AG04450 (cell line): ENCODE results near the gene NEGR1. TPM values are rescaled to one million over a fixed set of nuclear protein-coding genes. Genes with fewer than 3 reads are reported as not detected.

ENCODE experiments used
- CTCF ChIA-PET: fragments of 300-600, 350-600 bp; formaldehyde crosslinking; extraction: SDS; loops from one replicate; lab custom pipeline; 2022; ENCODE audit warnings: antibody characterized with exemption, inconsistent platforms; lab: Charles Lee
- POLR2A ChIA-PET: fragments of 350-600 bp; formaldehyde crosslinking; extraction: SDS; loops from one replicate; lab custom pipeline; 2021; ENCODE audit warnings: antibody characterized with exemption, inconsistent platforms; lab: Yijun Ruan, JAX
- DNase-seq: peaks from one replicate; pipeline ENCODE4 v3.0.0-alpha.2; 2011; ENCODE audit warnings: low read depth, low spot score
- H3K27ac ChIP-seq: one replicate; pipeline ENCODE4 v1.5.1; 2012; ENCODE audit warnings: low read depth, low read length, control low read depth
- H3K27me3 ChIP-seq: one replicate; pipeline ENCODE4 v1.6.0; 2012; ENCODE audit warnings: low read length; ENCODE audit not compliant: control insufficient read depth, insufficient read depth
- H3K4me3 ChIP-seq: 2 replicates; pipeline ENCODE4 v1.5.1; 2011; ENCODE audit warnings: mild to moderate bottlenecking, low read depth, low read length, control low read depth
- H3K9me3 ChIP-seq: 2 replicates; pipeline ENCODE4 v1.5.1; 2012; ENCODE audit warnings: low read length; ENCODE audit not compliant: control insufficient read depth, insufficient read depth
- CTCF ChIP-seq: IDR thresholded peaks from 2 replicates; pipeline ENCODE4 v1.5.1; 2011; ENCODE audit warnings: low read depth, low read length, control low read depth, inconsistent platforms
- polyA plus RNA-seq: library from polyadenylated mRNA; depleted of rRNA; stranded (reverse); fragments of >200 nt; gene quantifications from 2 replicates; pipeline ENCODE4 v1.2.3, GENCODE V29; 2011

The NEGR1 gene
- polyA plus RNA-seq, 1 experiment = 11.3 TPM

GRCh38 chr1:72018562-72018961 is 263.8 kb downstream of the NEGR1 start:
- H3K4me3 ChIP-seq = no peak overlapping the region
- no peak overlapping the region for H3K27ac ChIP-seq
- H3K9me3 ChIP-seq = no peaks in the 10 kb centered on the region
- no peaks in the 10 kb centered on the region for H3K27me3 ChIP-seq
- CTCF ChIA-PET = interaction anchor here (1.1 kb wide), 1 partner anchor 19 kb away, joined by 5 read pairs; no protein-coding TSS in a partner anchor
- DNase-seq = no peak
- POLR2A ChIA-PET = no interaction called here
- no peak for TF ChIP-seq CTCF

DNA sequence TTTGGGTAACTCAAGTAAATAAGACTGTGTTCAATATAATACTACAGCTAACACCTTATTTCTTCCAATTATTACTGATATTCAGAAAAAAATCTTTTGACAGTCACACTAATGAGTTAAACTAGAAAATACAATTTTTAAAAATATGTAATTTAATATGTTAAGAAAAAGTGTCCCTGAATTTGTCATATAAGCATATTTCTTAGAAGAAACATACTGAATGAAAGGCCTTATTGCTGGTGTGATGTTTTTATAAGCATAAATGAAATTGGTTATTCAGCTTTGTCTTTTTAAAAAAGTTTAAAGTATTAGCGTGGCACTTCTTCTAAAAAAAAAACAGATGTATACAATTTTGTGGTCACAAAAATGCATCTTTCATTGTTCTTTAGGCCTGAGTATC is 267.3 kb downstream of the NEGR1 start:
- no peaks in the 10 kb centered on the region for H3K27me3 ChIP-seq
- DNase-seq = no peak
- H3K9me3 ChIP-seq = no peaks in the 10 kb centered on the region
- H3K4me3 ChIP-seq = no peak overlapping the region
- TF ChIP-seq CTCF = no peak
- no peak overlapping the region for H3K27ac ChIP-seq
- ChIA-PET CTCF (interaction anchor here (1.0 kb wide), 1 partner anchor 22 kb away, joined by 3 read pairs; no protein-coding TSS in a partner anchor), POLR2A (no interaction called here)

GRCh38 chr1:72013161-72013560 is 269.2 kb downstream of the NEGR1 start:
- TF ChIP-seq CTCF = no peak

GRCh38 chr1:72011721-72012120 is 270.6 kb downstream of the NEGR1 start:
- ChIA-PET CTCF (no interaction called here), POLR2A (no interaction called here)
- no peak overlapping the region for H3K27ac ChIP-seq
- no peak overlapping the region for H3K4me3 ChIP-seq
- no peaks in the 10 kb centered on the region for H3K9me3 ChIP-seq
- TF ChIP-seq CTCF = no peak
- H3K27me3 ChIP-seq = no peaks in the 10 kb centered on the region
- no peak for DNase-seq

More at GRCh38 chr1:72013161-72013560, 269.2 kb downstream of the NEGR1 start:
- no peaks in the 10 kb centered on the region for H3K27me3 ChIP-seq
- ChIA-PET POLR2A (no interaction called here), CTCF (no interaction called here)
- no peak for DNase-seq
- H3K9me3 ChIP-seq = no peaks in the 10 kb centered on the region
- H3K4me3 ChIP-seq = no peak overlapping the region
- no peak overlapping the region for H3K27ac ChIP-seq

- CTCF ChIA-PET = interaction anchor here (0.6 to 1.3 kb wide), 2 partner anchors 28 to 416 kb away, joined by 3 to 5 read pairs; no protein-coding TSS in a partner anchor
- H3K9me3 ChIP-seq = no peaks in the 10 kb centered on the region
- H3K4me3 ChIP-seq = no peak overlapping the region
- no peak for TF ChIP-seq CTCF
- POLR2A ChIA-PET = no interaction called here
- no peak overlapping the region for H3K27ac ChIP-seq
- no peak for DNase-seq
- H3K27me3 ChIP-seq = no peaks in the 10 kb centered on the region
Measured at GRCh38 chr1:72010094-72010431, 272.3 kb downstream of the NEGR1 start.
